ENCODE measurements around the gene THSD7A.

The THSD7A gene

GRCh38 chr7:11355399-11356005 lies 476.5 kb downstream of the THSD7A start:
- no peak for DNase-seq (ENCODE audit: extremely low read depth, insufficient read length)
- no peaks in the 10 kb centered on the region for H3K36me3 ChIP-seq (ENCODE audit: control insufficient read depth, insufficient read depth, low read length)
- H3K27me3 ChIP-seq (replicated peaks; ENCODE audit: control insufficient read depth, insufficient read depth, low read length): no peaks in the 10 kb centered on the region

GRCh38 chr7:11346302-11346701 lies 485.7 kb downstream of the THSD7A start:
- Histone ChIP-seq H3K27me3 (replicated peaks; ENCODE audit: control insufficient read depth, insufficient read depth, low read length) (no peaks in the 10 kb centered on the region), H3K4me3 (replicated peaks; ENCODE audit: low read depth, low read length) (no peak overlapping the region), H3K36me3 (ENCODE audit: control insufficient read depth, insufficient read depth, low read length) (no peaks in the 10 kb centered on the region)
- no peak for TF ChIP-seq CTCF (IDR thresholded peaks at IDR 0.05; ENCODE audit: insufficient read depth, low read length, poor library complexity, severe bottlenecking)
- no peak for DNase-seq (ENCODE audit: extremely low read depth, insufficient read length)

More at GRCh38 chr7:11355399-11356005, 476.5 kb downstream of the THSD7A start:
- no peak overlapping the region for H3K4me3 ChIP-seq (replicated peaks; ENCODE audit: low read depth, low read length)
- TF ChIP-seq CTCF (IDR thresholded peaks at IDR 0.05; ENCODE audit: insufficient read depth, low read length, poor library complexity, severe bottlenecking): no peak

GRCh38 chr7:11345621-11346020 lies 486.4 kb downstream of the THSD7A start:
- DNase-seq (ENCODE audit: extremely low read depth, insufficient read length): no peak
- TF ChIP-seq CTCF (IDR thresholded peaks at IDR 0.05; ENCODE audit: insufficient read depth, low read length, poor library complexity, severe bottlenecking): no peak
- Histone ChIP-seq H3K4me3 (replicated peaks; ENCODE audit: low read depth, low read length) (no peak overlapping the region), H3K27me3 (replicated peaks; ENCODE audit: control insufficient read depth, insufficient read depth, low read length) (no peaks in the 10 kb centered on the region), H3K36me3 (ENCODE audit: control insufficient read depth, insufficient read depth, low read length) (no peaks in the 10 kb centered on the region)

GRCh38 chr7:11343818-11344413 lies 488.1 kb downstream of the THSD7A start:
- Histone ChIP-seq H3K27me3 (replicated peaks; ENCODE audit: control insufficient read depth, insufficient read depth, low read length) (no peaks in the 10 kb centered on the region), H3K4me3 (replicated peaks; ENCODE audit: low read depth, low read length) (no peak overlapping the region), H3K36me3 (ENCODE audit: control insufficient read depth, insufficient read depth, low read length) (no peaks in the 10 kb centered on the region)
- DNase-seq (ENCODE audit: extremely low read depth, insufficient read length): no peak
- peak; percentile 58 for TF ChIP-seq CTCF (IDR thresholded peaks at IDR 0.05; ENCODE audit: insufficient read depth, low read length, poor library complexity, severe bottlenecking)

DNA sequence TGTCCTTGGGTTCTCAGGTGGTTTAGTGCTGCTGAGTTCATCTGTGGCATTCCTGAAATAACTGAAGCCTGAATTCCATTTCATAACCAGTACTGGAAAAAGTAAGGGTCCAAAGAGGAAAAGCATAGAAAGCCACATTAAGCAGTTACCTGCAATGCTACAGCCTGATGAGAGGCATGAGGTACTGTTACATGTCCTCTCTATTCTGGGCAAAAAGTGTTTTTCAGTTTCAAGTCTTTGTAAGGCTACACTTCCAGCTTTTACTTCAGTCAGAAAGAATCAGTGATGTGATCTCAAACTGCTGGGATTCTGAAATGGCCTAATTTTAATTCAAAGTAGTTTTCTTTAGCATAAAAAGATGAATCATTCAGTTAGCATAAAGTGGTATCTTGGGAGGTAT lies 488.9 kb downstream of the THSD7A start:
- Histone ChIP-seq H3K4me3 (replicated peaks; ENCODE audit: low read depth, low read length) (no peak overlapping the region), H3K36me3 (ENCODE audit: control insufficient read depth, insufficient read depth, low read length) (no peaks in the 10 kb centered on the region), H3K27me3 (replicated peaks; ENCODE audit: control insufficient read depth, insufficient read depth, low read length) (no peaks in the 10 kb centered on the region)
- no peak for TF ChIP-seq CTCF (IDR thresholded peaks at IDR 0.05; ENCODE audit: insufficient read depth, low read length, poor library complexity, severe bottlenecking)
- DNase-seq (ENCODE audit: extremely low read depth, insufficient read length): no peak

All from GM06990 (cell line).